Upper lobe of left lung (tissue), 6 donors: ENCODE measurements around the gene TSC22D2. TPM values are rescaled to one million over a fixed set of nuclear protein-coding genes. Genes with fewer than 3 reads are reported as not detected.
A peak's percentile ranks its signal among the peaks of the same experiment; 100 is the strongest.

Experiments
- ATAC-seq, 2 donors: fragments of 200-7000 bp; cut with Tn5 transposase; one replicate each; pipeline ENCODE4 v1.9.1; 2022; ENCODE audit warnings: mild to moderate bottlenecking in 2 of 2, moderate library complexity in 2 of 2; ENCODE audit not compliant: low FRiP score in 2 of 2
- DNase-seq, 2 donors: peaks; one replicate each; pipeline ENCODE4 v3.0.0-alpha.2; 2019 to 2020
- H3K27ac ChIP-seq, 4 donors: fragments of 200-600 bp; sonication (generic); one replicate each; pipeline ENCODE4 v1.5.1; 2016 to 2019
- H3K27me3 ChIP-seq, 4 donors: fragments of 200-600 bp; sonication (generic); one replicate each; pipeline ENCODE4 v1.5.1; 2017 to 2019
- H3K36me3 ChIP-seq, 4 donors: fragments of 200-600 bp; sonication (generic); one replicate each; pipeline ENCODE4 v1.5.1; 2016 to 2019
- H3K4me1 ChIP-seq, 4 donors: fragments of 200-600 bp; sonication (generic); one replicate each; pipeline ENCODE4 v1.5.1; 2018 to 2019
- H3K4me3 ChIP-seq, 4 donors: fragments of 200-600 bp; sonication (generic); one replicate each; pipeline ENCODE4 v1.5.1; 2017 to 2019; ENCODE audit warnings: mild to moderate bottlenecking in 2 of 4, moderate library complexity in 1 of 4
- H3K9me3 ChIP-seq, 4 donors: fragments of 200-600 bp; sonication (generic); one replicate each; pipeline ENCODE4 v1.5.1; 2018 to 2019
- CTCF ChIP-seq, 6 experiments: fragments of 450-650 bp in 4 of 6; fragments of 200-600 bp in 2 of 6; sonication (generic) in 2 of 6; IDR thresholded peaks; one replicate each; pipeline ENCODE4 v1.5.1; 2016 to 2019; ENCODE audit warnings: antibody characterized with exemption in 6 of 6
- EP300 ChIP-seq, 4 donors: sonication (generic); formaldehyde crosslinking; IDR thresholded peaks; one replicate each; pipeline ENCODE4 v1.5.1; 2017; ENCODE audit warnings: antibody characterized with exemption in 4 of 4, control low read depth in 2 of 4
- POLR2A ChIP-seq, 4 donors: fragments of 450-650 bp; IDR thresholded peaks; one replicate each; pipeline ENCODE4 v1.5.1; 2016 to 2017; ENCODE audit warnings: antibody characterized with exemption in 4 of 4, mild to moderate bottlenecking in 2 of 4
- POLR2AphosphoS5 ChIP-seq, 2 donors: sonication (generic); formaldehyde crosslinking; IDR thresholded peaks; one replicate each; pipeline ENCODE4 v1.5.1; 2017; ENCODE audit warnings: antibody characterized with exemption in 2 of 2
- whole genome bisulfite sequencing, 2 donors: methylation state at CpG; one replicate each; pipeline ENCODE4 v1.1.5; 2017 to 2018; 5-methylcytosine and 5-hydroxymethylcytosine counted together
- total RNA-seq, 6 donors: library from RNA; depleted of rRNA in 4 of 6; stranded (reverse); fragments of >200 nt in 4 of 6; gene quantifications; one replicate each; pipeline versions ENCODE4 v1.1.0 to v1.2.1, GENCODE V29; 2016 to 2021
- donor health status: DM: no; HTN: no; CAD: no; lungs with moderate emphysema.
- donor health status: DM: no; HTN: yes; CAD: no; lungs with severe emphysema.

The TSC22D2 gene
- total RNA-seq, 6 donors from 2014 or later, result 18.3 to 31.4 (median 25.5) TPM

- WGBS, 2 donors, result 94 to 100% methylated on average over 2 of the region's 2 CpGs
- Histone ChIP-seq H3K4me3 (no peak overlapping the region), H3K4me1 (no peaks in the 10 kb centered on the region), H3K36me3 (no peaks in the 10 kb centered on the region), H3K27me3 (no peaks in the 10 kb centered on the region), H3K9me3 (no peaks in the 10 kb centered on the region), H3K27ac (no peak overlapping the region)
- DNase-seq, result no peak
- TF ChIP-seq POLR2A (IDR thresholded peaks at IDR 0.05) (no peak), EP300 (IDR thresholded peaks at IDR 0.05) (no peak), CTCF (IDR thresholded peaks at IDR 0.05) (no peak), POLR2AphosphoS5 (IDR thresholded peaks at IDR 0.05) (no peak)
- no peak for ATAC-seq
These were observed 9.0 kb upstream of the TSC22D2 start for GRCh38 chr3:150399060-150399459.

GRCh38 chr3:150401285-150401684 lies 6.8 kb upstream of the TSC22D2 start:
- WGBS, 2 donors, result 89 to 91% methylated on average over 3 of the region's 3 CpGs
- Histone ChIP-seq H3K9me3 (no peaks in the 10 kb centered on the region), H3K36me3 (no peaks in the 10 kb centered on the region), H3K27me3 (no peaks in the 10 kb centered on the region), H3K4me3 (no peak overlapping the region), H3K4me1 (no peaks in the 10 kb centered on the region), H3K27ac (no peak overlapping the region)
- TF ChIP-seq CTCF (IDR thresholded peaks at IDR 0.05) (no peak), POLR2A (IDR thresholded peaks at IDR 0.05) (no peak), EP300 (IDR thresholded peaks at IDR 0.05) (no peak), POLR2AphosphoS5 (IDR thresholded peaks at IDR 0.05) (no peak)
- ATAC-seq (no peak), DNase-seq (no peak)

- H3K4me3 ChIP-seq, result no peak overlapping the region
- H3K36me3 ChIP-seq, result no peaks in the 10 kb centered on the region
- peaks cover 0 to 6% (median 4%) of the 10 kb centered on the region in 4 donors for H3K4me1 ChIP-seq
- H3K27ac ChIP-seq, result no peak overlapping the region
- no peaks in the 10 kb centered on the region for H3K9me3 ChIP-seq
- no peaks in the 10 kb centered on the region for H3K27me3 ChIP-seq
- DNase-seq, result no peak
- TF ChIP-seq CTCF (IDR thresholded peaks at IDR 0.05) (no peak), EP300 (IDR thresholded peaks at IDR 0.05) (no peak), POLR2A (IDR thresholded peaks at IDR 0.05) (no peak), POLR2AphosphoS5 (IDR thresholded peaks at IDR 0.05) (no peak)
- 93 to 95% methylated on average over 1 of the region's 1 CpG for WGBS, 2 donors
- ATAC-seq, result no peak
These were observed 5.9 kb upstream of the TSC22D2 start for GRCh38 chr3:150402217-150402616.

GRCh38 chr3:150404023-150404422 lies 4.1 kb upstream of the TSC22D2 start:
- H3K27me3 ChIP-seq, result no peaks in the 10 kb centered on the region
- no peak overlapping the region for H3K27ac ChIP-seq
- DNase-seq (no peak), ATAC-seq (no peak)
- peaks cover 0 to 6% (median 4%) of the 10 kb centered on the region in 4 donors for H3K4me1 ChIP-seq
- H3K9me3 ChIP-seq, result no peaks in the 10 kb centered on the region
- TF ChIP-seq POLR2AphosphoS5 (IDR thresholded peaks at IDR 0.05) (no peak), POLR2A (IDR thresholded peaks at IDR 0.05) (no peak), EP300 (IDR thresholded peaks at IDR 0.05) (no peak), CTCF (IDR thresholded peaks at IDR 0.05) (no peak)
- no peaks in the 10 kb centered on the region for H3K36me3 ChIP-seq
- no peak overlapping the region for H3K4me3 ChIP-seq

- Histone ChIP-seq H3K36me3 (no peaks in the 10 kb centered on the region), H3K4me1 (peaks cover 4 to 28% (median 5%) of the 10 kb centered on the region in 4 donors), H3K9me3 (no peaks in the 10 kb centered on the region), H3K27me3 (no peaks in the 10 kb centered on the region), H3K4me3 (peak overlapping the region; percentile 26 to 90 (median 82)), H3K27ac (peak overlapping the region; percentile 98 to 100 (median 100))
- TF ChIP-seq EP300 (IDR thresholded peaks at IDR 0.05), result no peak
- no peak for TF ChIP-seq POLR2AphosphoS5 (IDR thresholded peaks at IDR 0.05)
- TF ChIP-seq POLR2A (IDR thresholded peaks at IDR 0.05), result no peak
- WGBS, 2 donors, result 29 to 33% methylated on average over 12 of the region's 12 CpGs
- no peak for DNase-seq
- ATAC-seq, result peak in 1 of 2 donors; percentile 9
These were observed 869 bp upstream of the TSC22D2 start for GRCh38 chr3:150407051-150407807.
